Type B pancreatic cell (in vitro differentiated cells): ENCODE data around the gene CDC14C. TPM values are rescaled to one million over a fixed set of nuclear protein-coding genes. Genes with fewer than 3 reads are reported as not detected.

Experiments
- DNase-seq: peaks from one replicate; pipeline ENCODE4 v3.0.0; 2021; ENCODE audit warnings: mixed read lengths; ENCODE audit not compliant: unreplicated experiment; ENCODE audit errors: extremely low spot score
- H3K27ac Mint-ChIP-seq: 2 replicates; pipeline ENCODE4 v1.8.0; 2021; ENCODE audit warnings: mild to moderate bottlenecking, mixed read lengths
- H3K27me3 Mint-ChIP-seq: 2 replicates; pipeline ENCODE4 v1.8.0; 2021; ENCODE audit warnings: mixed read lengths
- H3K36me3 Mint-ChIP-seq: 2 replicates; pipeline ENCODE4 v1.8.0; 2021; ENCODE audit warnings: mixed read lengths
- H3K4me1 Mint-ChIP-seq: one replicate; pipeline ENCODE4 v1.8.0; 2021; ENCODE audit warnings: mixed read lengths; ENCODE audit not compliant: unreplicated experiment
- H3K4me3 Mint-ChIP-seq: 2 replicates; pipeline ENCODE4 v1.8.0; 2021; ENCODE audit warnings: mild to moderate bottlenecking, mixed read lengths
- H3K9me3 Mint-ChIP-seq: 2 replicates; pipeline ENCODE4 v1.8.0; 2021; ENCODE audit warnings: mixed read lengths
- CTCF ChIP-seq: fragments of 200-600 bp; sonication (generic); conservative IDR thresholded peaks from 2 replicates; pipeline ENCODE4 v1.5.0; 2021; ENCODE audit warnings: antibody characterized with exemption, mild to moderate bottlenecking
- total RNA-seq: library from RNA; stranded (reverse); gene quantifications from 2 replicates; pipeline ENCODE4 v1.2.1, GENCODE V29; 2021; ENCODE audit warnings: low replicate concordance

The CDC14C gene
- total RNA-seq, 1 donor from 2014 or later: not detected

GRCh38 chr7:48959676-48960075 is 35.3 kb downstream of the CDC14C start:
- no peak overlapping the region for H3K4me3 Mint-ChIP-seq

GRCh38 chr7:48962821-48963505 is 38.6 kb downstream of the CDC14C start:
- no peak for DNase-seq
- peak overlapping the region; percentile 61 for H3K4me3 Mint-ChIP-seq
- H3K27ac Mint-ChIP-seq: no peak overlapping the region

More at GRCh38 chr7:48959676-48960075, 35.3 kb downstream of the CDC14C start:
- no peaks in the 10 kb centered on the region for H3K9me3 Mint-ChIP-seq
- no peaks in the 10 kb centered on the region for H3K36me3 Mint-ChIP-seq
- peaks cover 14% of the 10 kb centered on the region for H3K4me1 Mint-ChIP-seq
- DNase-seq: no peak
- H3K27ac Mint-ChIP-seq: no peak overlapping the region
- TF ChIP-seq CTCF: no peak
- H3K27me3 Mint-ChIP-seq: no peaks in the 10 kb centered on the region

GRCh38 chr7:48964074-48964473 is 39.7 kb downstream of the CDC14C start:
- Mint-ChIP-seq H3K27ac (no peak overlapping the region), H3K9me3 (no peaks in the 10 kb centered on the region), H3K4me3 (no peak overlapping the region), H3K27me3 (no peaks in the 10 kb centered on the region), H3K36me3 (no peaks in the 10 kb centered on the region), H3K4me1 (peaks cover 14% of the 10 kb centered on the region)
- TF ChIP-seq CTCF: no peak
- DNase-seq: no peak

More at GRCh38 chr7:48962821-48963505, 38.6 kb downstream of the CDC14C start:
- no peak for TF ChIP-seq CTCF
- H3K36me3 Mint-ChIP-seq: no peaks in the 10 kb centered on the region
- no peaks in the 10 kb centered on the region for H3K27me3 Mint-ChIP-seq
- H3K9me3 Mint-ChIP-seq: no peaks in the 10 kb centered on the region
- peaks cover 14% of the 10 kb centered on the region for H3K4me1 Mint-ChIP-seq

- DNase-seq: no peak
- Mint-ChIP-seq H3K4me1 (no peaks in the 10 kb centered on the region), H3K36me3 (no peaks in the 10 kb centered on the region), H3K9me3 (no peaks in the 10 kb centered on the region), H3K4me3 (no peak overlapping the region), H3K27ac (no peak overlapping the region), H3K27me3 (no peaks in the 10 kb centered on the region)
- TF ChIP-seq CTCF: no peak
These were observed 46.8 kb downstream of the CDC14C start for GRCh38 chr7:48971173-48971572.

- no peaks in the 10 kb centered on the region for H3K9me3 Mint-ChIP-seq
- DNase-seq: no peak
- TF ChIP-seq CTCF: no peak
- H3K27me3 Mint-ChIP-seq: no peaks in the 10 kb centered on the region
- H3K4me1 Mint-ChIP-seq: no peaks in the 10 kb centered on the region
- H3K4me3 Mint-ChIP-seq: no peak overlapping the region
- no peaks in the 10 kb centered on the region for H3K36me3 Mint-ChIP-seq
- no peak overlapping the region for H3K27ac Mint-ChIP-seq
These were observed 51.9 kb downstream of the CDC14C start for GRCh38 chr7:48976253-48976652.
